Putamen (tissue), 1 donor: ENCODE results near the gene EXOC6B.
"Not testable (repeated sequence)": the region's sequence is repeated elsewhere in the genome, so short reads cannot be mapped to it uniquely, and the experiment has no call there.

Experiments used
- DNase-seq: peaks from one replicate; pipeline ENCODE4 v3.0.0-alpha.2; 2016; ENCODE audit warnings: low spot score

The EXOC6B gene

GRCh38 chr2:72543497-72544216, 282.2 kb downstream of the EXOC6B start:
- DNase-seq, result no peak

GRCh38 chr2:72539071-72539552, 286.7 kb downstream of the EXOC6B start:
- no peak for DNase-seq

- no peak for DNase-seq
Observed at GRCh38 chr2:72538486-72538885, 287.3 kb downstream of the EXOC6B start.

- not testable (repeated sequence) for DNase-seq
Observed at GRCh38 chr2:72535586-72535985, 290.2 kb downstream of the EXOC6B start.

- DNase-seq, result no peak
Observed at GRCh38 chr2:72533765-72534164, 292.1 kb downstream of the EXOC6B start.

- DNase-seq, result no peak
Observed at GRCh38 chr2:72527424-72527823, 298.4 kb downstream of the EXOC6B start.

GRCh38 chr2:72526623-72527022, 299.2 kb downstream of the EXOC6B start:
- no peak for DNase-seq

- DNase-seq, result no peak
Observed at GRCh38 chr2:72524071-72524470, 301.8 kb downstream of the EXOC6B start.

GRCh38 chr2:72515696-72516095, 310.1 kb downstream of the EXOC6B start:
- DNase-seq, result peak; percentile 75

- DNase-seq, result no peak
Observed at GRCh38 chr2:72513011-72513410, 312.8 kb downstream of the EXOC6B start.

- DNase-seq, result no peak
Observed at GRCh38 chr2:72512376-72512775, 313.5 kb downstream of the EXOC6B start.

- DNase-seq, result no peak
Observed at GRCh38 chr2:72511906-72512305, 313.9 kb downstream of the EXOC6B start.

- DNase-seq, result no peak
Observed at GRCh38 chr2:72497763-72498162, 328.1 kb downstream of the EXOC6B start.

GRCh38 chr2:72496479-72496878, 329.4 kb downstream of the EXOC6B start:
- no peak for DNase-seq

- DNase-seq, result no peak
Observed at GRCh38 chr2:72494392-72494791, 331.4 kb downstream of the EXOC6B start.

- not testable (repeated sequence) for DNase-seq
Observed at GRCh38 chr2:72484622-72485021, 341.2 kb downstream of the EXOC6B start.

GRCh38 chr2:72483346-72483745, 342.5 kb downstream of the EXOC6B start:
- DNase-seq, result peak; percentile 17

- DNase-seq, result no peak
Observed at GRCh38 chr2:72475246-72475645, 350.6 kb downstream of the EXOC6B start.

GRCh38 chr2:72457801-72458516, 367.9 kb downstream of the EXOC6B start:
- DNase-seq, result no peak

- DNase-seq, result no peak
Observed at GRCh38 chr2:72454189-72454588, 371.6 kb downstream of the EXOC6B start.

GRCh38 chr2:72442270-72442669, 383.6 kb downstream of the EXOC6B start:
- DNase-seq, result no peak

GRCh38 chr2:72439892-72440291, 385.9 kb downstream of the EXOC6B start:
- DNase-seq, result no peak

- DNase-seq, result no peak
Observed at GRCh38 chr2:72438364-72438763, 387.5 kb downstream of the EXOC6B start.
